GM19328 (cell line): ENCODE measurements around the gene DHCR7.
A peak's percentile ranks its signal among the peaks of the same experiment; 100 is the strongest.

Experiments used
- ATAC-seq: cut with Tn5 transposase; IDR thresholded peaks from one replicate; pipeline ENCODE4 v1.9.1; 2021; ENCODE audit warnings: mild to moderate bottlenecking, moderate library complexity; ENCODE audit not compliant: unreplicated experiment

DHCR7 gene, protein sequence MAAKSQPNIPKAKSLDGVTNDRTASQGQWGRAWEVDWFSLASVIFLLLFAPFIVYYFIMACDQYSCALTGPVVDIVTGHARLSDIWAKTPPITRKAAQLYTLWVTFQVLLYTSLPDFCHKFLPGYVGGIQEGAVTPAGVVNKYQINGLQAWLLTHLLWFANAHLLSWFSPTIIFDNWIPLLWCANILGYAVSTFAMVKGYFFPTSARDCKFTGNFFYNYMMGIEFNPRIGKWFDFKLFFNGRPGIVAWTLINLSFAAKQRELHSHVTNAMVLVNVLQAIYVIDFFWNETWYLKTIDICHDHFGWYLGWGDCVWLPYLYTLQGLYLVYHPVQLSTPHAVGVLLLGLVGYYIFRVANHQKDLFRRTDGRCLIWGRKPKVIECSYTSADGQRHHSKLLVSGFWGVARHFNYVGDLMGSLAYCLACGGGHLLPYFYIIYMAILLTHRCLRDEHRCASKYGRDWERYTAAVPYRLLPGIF

GRCh38 chr11:71448257-71449171, at the start of gene DHCR7:
Gene DHCR7 (minus strand): TSS chr11:71448393. CDS start chr11:71444952, 3,441 bp downstream.
- peak; percentile 82 for ATAC-seq

DNA sequence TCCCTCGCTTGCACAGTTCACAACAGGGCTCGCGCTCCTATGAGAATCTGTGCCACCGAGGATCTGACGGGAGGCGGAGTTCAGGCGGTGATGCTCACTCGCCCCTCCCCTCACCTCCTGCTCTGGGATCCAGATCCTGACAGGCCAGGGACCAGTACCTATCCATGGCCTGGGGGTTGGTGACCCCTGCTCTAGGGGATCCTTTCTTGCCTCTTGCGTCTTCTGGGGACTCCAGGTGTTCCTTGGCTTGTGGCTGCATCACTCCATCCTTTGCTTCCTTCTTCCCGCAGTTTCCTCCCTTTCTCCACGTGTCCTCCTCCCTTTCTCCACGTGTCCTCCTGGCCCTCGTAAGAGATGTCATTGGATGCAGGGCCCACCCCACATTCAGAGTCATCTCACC, 48.2 kb upstream of the DHCR7 start:
- ATAC-seq: no peak

DNA sequence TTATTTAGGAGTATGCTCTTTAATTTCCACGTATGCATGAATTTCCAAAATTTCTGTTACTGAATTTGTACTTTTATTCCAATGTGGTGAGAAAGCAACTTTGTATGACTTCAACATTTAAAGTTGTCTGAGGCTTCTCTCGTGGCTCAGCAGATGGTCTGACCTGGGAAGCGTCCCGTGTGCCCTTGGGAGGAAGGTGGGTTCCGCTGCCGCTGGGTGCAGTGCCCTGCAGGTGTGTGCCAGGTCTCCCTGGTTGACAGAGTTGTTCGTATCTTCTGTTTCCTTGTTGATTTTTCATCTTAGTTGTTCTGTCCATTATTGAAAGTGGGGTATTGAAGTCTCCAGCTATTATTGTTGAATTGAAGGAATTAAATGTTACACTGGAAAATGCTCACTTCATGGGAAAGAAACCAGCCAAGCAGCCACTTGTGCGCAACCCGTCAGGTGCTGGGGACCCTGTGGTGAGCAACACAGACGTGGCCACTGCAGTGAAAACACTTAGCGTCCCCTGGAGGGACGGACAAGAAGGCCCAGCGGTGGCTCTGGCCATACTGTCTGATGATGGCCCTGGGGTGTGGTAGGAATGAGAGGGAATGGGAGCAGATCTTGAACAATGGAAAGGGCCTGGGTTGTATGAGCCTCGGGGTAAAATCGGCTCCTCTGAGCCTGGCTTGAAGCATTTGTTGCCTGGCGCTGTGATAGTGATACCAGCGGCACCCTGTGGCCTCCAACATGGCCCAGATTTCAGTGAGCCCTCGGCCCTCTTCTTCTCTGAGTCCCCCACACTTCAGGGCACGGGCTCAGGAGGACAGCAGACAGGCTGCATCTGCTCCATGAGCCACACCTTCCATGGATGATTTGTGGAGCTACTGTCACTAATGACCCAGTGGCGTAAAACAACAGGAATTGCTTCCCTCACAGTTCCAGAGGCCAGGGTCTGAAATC, 47.4 kb upstream of the DHCR7 start:
- ATAC-seq: no peak

GRCh38 chr11:71491940-71492339, 43.7 kb upstream of the DHCR7 start:
- ATAC-seq: no peak

- ATAC-seq: no peak
These were observed 43.3 kb upstream of the DHCR7 start for GRCh38 chr11:71491531-71491930.

- ATAC-seq: no peak
These were observed 42.7 kb upstream of the DHCR7 start for GRCh38 chr11:71490731-71491390.

GRCh38 chr11:71490044-71490730, 42.0 kb upstream of the DHCR7 start:
- no peak for ATAC-seq

GRCh38 chr11:71489311-71490043, 41.3 kb upstream of the DHCR7 start:
- no peak for ATAC-seq

DNA sequence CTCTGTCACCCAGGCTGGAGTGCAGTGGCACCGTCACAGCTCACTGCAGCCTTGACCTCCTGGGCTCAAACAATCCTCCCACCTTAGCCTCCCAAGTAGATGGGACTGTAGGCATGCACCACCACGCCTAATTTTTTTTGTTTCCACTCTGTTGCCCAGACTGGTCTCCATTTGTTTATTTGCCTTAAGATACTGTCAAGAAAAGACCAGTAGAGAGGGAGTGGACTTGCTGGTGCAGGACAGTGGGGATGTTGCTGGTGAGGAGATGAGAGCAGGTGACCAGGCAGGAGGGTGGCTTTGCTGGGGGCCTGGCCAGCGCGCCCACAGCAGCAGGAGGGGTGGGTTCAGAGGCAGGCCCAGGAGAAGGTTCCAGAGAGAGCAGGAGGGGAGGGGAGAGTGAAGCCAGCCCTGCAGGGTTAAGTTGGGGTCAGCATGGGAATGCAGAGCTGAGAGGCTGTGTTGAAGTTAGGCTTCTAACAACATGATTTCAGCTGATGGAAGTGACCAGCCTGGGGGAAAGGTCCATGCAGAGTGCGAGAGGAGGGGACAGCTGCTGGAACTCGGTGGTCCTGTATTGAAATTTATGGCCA, 40.6 kb upstream of the DHCR7 start:
- ATAC-seq: no peak

DNA sequence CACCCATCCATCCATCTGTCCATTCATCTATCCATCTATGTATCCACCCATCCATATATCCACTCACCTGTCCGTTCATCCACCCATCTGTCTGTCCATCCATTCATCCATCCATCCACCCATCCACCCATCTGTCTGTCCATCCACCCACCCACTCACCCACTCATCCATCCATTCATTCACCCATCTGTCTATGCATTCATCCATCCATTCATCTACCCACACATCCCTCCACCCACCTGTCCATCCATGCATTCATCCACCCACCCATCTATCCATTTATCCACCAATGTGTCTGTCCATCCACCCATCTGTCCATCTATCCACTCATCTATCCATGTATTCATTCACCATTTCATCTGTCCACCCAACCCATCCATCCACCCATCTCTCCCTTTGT, 38.1 kb upstream of the DHCR7 start:
- ATAC-seq: no peak

GRCh38 chr11:71485466-71485865, 37.3 kb upstream of the DHCR7 start:
- no peak for ATAC-seq

GRCh38 chr11:71485063-71485399, 36.8 kb upstream of the DHCR7 start:
- no peak for ATAC-seq

- no peak for ATAC-seq
These were observed 36.3 kb upstream of the DHCR7 start for GRCh38 chr11:71484248-71485062.

- no peak for ATAC-seq
These were observed 35.5 kb upstream of the DHCR7 start for GRCh38 chr11:71483692-71484091.

DNA sequence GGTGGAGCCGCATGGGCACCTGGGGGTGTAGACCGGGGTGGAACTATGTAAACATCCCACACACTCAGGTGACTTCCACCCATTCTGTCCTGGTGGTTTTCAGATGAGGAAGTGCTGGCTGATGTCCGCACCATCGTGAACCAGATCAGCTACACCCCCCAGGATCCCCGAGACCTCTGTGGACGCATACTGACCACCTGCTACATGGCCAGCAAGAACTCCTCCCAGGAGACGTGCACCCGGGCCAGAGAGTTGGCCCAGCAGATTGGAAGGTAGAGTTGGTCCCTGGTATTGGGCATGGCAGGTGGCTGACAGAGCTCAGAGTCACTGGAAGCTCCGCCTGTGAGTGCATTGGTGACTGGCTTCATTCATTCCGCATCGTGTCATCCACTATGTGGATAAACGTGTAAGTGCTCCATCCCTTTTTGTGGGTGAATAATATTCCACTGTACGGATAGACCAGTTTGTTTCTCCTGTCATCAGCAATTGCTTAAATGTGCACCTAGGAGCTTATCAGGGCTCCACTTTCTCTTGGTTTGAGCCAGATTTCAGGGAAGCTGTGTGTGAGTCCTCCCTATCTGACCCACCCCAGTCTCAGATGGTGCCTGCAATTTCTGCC, 34.7 kb upstream of the DHCR7 start:
- no peak for ATAC-seq

GRCh38 chr11:71482216-71482615, 34.0 kb upstream of the DHCR7 start:
- ATAC-seq: no peak
